SK-N-DZ (cell line): ENCODE results near the gene SLAMF9.
A peak's percentile ranks its signal among the peaks of the same experiment; 100 is the strongest.
"Not testable (repeated sequence)": the region's sequence is repeated elsewhere in the genome, so short reads cannot be mapped to it uniquely, and the experiment has no call there.

Experiments
- DNase-seq: peaks from one replicate; pipeline ENCODE4 v3.0.0-alpha.2; 2015; ENCODE audit warnings: low spot score

SLAMF9 gene

GRCh38 chr1:159921700-159922504 is 32.1 kb downstream of the SLAMF9 start:
- DNase-seq, result peak; percentile 37

GRCh38 chr1:159921251-159921650 is 32.8 kb downstream of the SLAMF9 start:
- no peak for DNase-seq

GRCh38 chr1:159920651-159921050 is 33.4 kb downstream of the SLAMF9 start:
- DNase-seq, result no peak

- DNase-seq, result no peak
Measured at GRCh38 chr1:159920202-159920601, 33.8 kb downstream of the SLAMF9 start.

- no peak for DNase-seq
Measured at GRCh38 chr1:159919236-159919865, 34.7 kb downstream of the SLAMF9 start.

GRCh38 chr1:159918352-159919200 is 35.5 kb downstream of the SLAMF9 start:
- no peak for DNase-seq

GRCh38 chr1:159917533-159918351 is 36.3 kb downstream of the SLAMF9 start:
- DNase-seq, result no peak

GRCh38 chr1:159916242-159917051 is 37.6 kb downstream of the SLAMF9 start:
- DNase-seq, result peak; percentile 75

GRCh38 chr1:159915571-159916241 is 38.3 kb downstream of the SLAMF9 start:
- DNase-seq, result no peak

GRCh38 chr1:159914252-159915018 is 39.6 kb downstream of the SLAMF9 start:
- no peak for DNase-seq

GRCh38 chr1:159913451-159914192 is 40.4 kb downstream of the SLAMF9 start:
- DNase-seq, result no peak

- no peak for DNase-seq
Measured at GRCh38 chr1:159911326-159912070, 42.5 kb downstream of the SLAMF9 start.

GRCh38 chr1:159908031-159908940 is 45.8 kb downstream of the SLAMF9 start:
- no peak for DNase-seq

- DNase-seq, result no peak
Measured at GRCh38 chr1:159906960-159907359, 47.1 kb downstream of the SLAMF9 start.

GRCh38 chr1:159904036-159904435 is 50.0 kb downstream of the SLAMF9 start:
- not testable (repeated sequence) for DNase-seq

- DNase-seq, result no peak
Measured at GRCh38 chr1:159902541-159902940, 51.5 kb downstream of the SLAMF9 start.
